C4-2B (cell line): Measurements from ENCODE around the gene B4GALNT4.

Experiments
- ZFX ChIP-seq: fragments of 450-650 bp; IDR thresholded peaks from 2 replicates; pipeline ENCODE4 v1.6.1; 2017
- TF ChIP-seq, protein P1 (sequence below): fragments of 450-650 bp; conservative IDR thresholded peaks from 2 replicates; pipeline ENCODE4 v1.5.1; 2017; ENCODE audit warnings: mild to moderate bottlenecking

DNA sequence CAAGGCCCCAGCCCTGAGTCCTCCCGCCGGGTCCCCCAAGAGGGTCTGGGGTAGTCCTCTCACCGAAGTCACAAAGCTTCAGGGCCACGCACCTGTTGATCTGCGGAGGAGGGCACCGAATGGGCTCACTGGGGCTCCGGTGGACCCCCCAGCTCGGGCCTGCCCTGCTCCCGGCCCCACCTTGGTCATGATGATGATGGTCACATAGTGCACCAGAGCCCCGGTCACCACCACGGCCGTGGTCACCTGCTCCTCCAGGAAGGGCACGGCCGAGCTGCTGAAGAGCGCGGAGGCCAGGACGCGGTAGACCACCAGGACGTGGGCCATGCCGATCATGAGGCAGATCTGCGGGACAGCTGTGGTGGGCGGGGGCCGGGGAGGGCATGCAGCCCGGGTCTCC, 59.0 kb downstream of the B4GALNT4 start:
- TF ChIP-seq, protein P1, sequence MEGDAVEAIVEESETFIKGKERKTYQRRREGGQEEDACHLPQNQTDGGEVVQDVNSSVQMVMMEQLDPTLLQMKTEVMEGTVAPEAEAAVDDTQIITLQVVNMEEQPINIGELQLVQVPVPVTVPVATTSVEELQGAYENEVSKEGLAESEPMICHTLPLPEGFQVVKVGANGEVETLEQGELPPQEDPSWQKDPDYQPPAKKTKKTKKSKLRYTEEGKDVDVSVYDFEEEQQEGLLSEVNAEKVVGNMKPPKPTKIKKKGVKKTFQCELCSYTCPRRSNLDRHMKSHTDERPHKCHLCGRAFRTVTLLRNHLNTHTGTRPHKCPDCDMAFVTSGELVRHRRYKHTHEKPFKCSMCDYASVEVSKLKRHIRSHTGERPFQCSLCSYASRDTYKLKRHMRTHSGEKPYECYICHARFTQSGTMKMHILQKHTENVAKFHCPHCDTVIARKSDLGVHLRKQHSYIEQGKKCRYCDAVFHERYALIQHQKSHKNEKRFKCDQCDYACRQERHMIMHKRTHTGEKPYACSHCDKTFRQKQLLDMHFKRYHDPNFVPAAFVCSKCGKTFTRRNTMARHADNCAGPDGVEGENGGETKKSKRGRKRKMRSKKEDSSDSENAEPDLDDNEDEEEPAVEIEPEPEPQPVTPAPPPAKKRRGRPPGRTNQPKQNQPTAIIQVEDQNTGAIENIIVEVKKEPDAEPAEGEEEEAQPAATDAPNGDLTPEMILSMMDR, result no peak
- TF ChIP-seq ZFX, result no peak
